Endothelial cell of umbilical vein (primary cell): Measurements from ENCODE around the gene PDIA4. TPM values are rescaled to one million over a fixed set of nuclear protein-coding genes. Genes with fewer than 3 reads are reported as not detected.

Source experiments
- BruUV-seq: library from RNA; stranded (reverse); fragments of 400-500 nt; replicated peaks from 2 replicates; lab custom pipeline; 2021; lab: Mats Ljungman, UMichigan
- CTCF ChIA-PET: fragments of 300-600, 350-600 bp; sonication (Branson Sonifier 250); formaldehyde crosslinking; loops from one replicate; lab custom pipeline; 2021; ENCODE audit warnings: antibody characterized with exemption, inconsistent platforms; lab: Charles Lee
- POLR2A ChIA-PET: fragments of 300-600, 350-600 bp; sonication (Branson Sonifier 250); formaldehyde crosslinking; loops from one replicate; lab custom pipeline; 2021; ENCODE audit warnings: antibody characterized with exemption, inconsistent platforms; lab: Charles Lee
- DNase-seq: peaks from one replicate; pipeline ENCODE4 v3.0.0-alpha.2; 2011; ENCODE audit warnings: low read depth, low spot score
- FAIRE-seq: peaks from 2 replicates; lab custom pipeline; 2011; peaks lifted over from hg19 to GRCh38; lab: Jason Lieb, UNC
- H2AFZ ChIP-seq: 2 replicates; pipeline ENCODE4 v1.6.0; 2012; ENCODE audit warnings: low read depth, low read length, control low read depth, inconsistent platforms
- H3K27ac ChIP-seq: 2 replicates; pipeline ENCODE4 v1.5.1; 2011; ENCODE audit warnings: low read depth, mild to moderate bottlenecking, control low read depth, low read length, moderate library complexity; ENCODE audit not compliant: insufficient read depth
- H3K27me3 ChIP-seq, 2 experiments: 2 replicates each; pipeline versions ENCODE4 v1.6.0 to v1.6.1; 2011; ENCODE audit warnings: low read length in 2 of 2, mixed read lengths in 1 of 2; ENCODE audit not compliant: control insufficient read depth in 2 of 2, insufficient read depth in 2 of 2
- H3K36me3 ChIP-seq, 2 experiments: 2 replicates in 1 of 2; 3 replicates in 1 of 2; pipeline ENCODE4 v1.5.1; 2011; ENCODE audit warnings: low read length in 2 of 2, mild to moderate bottlenecking in 1 of 2, moderate library complexity in 1 of 2; ENCODE audit not compliant: control insufficient read depth in 2 of 2, insufficient read depth in 2 of 2; ENCODE audit errors: extremely low read depth in 1 of 2
- H3K4me1 ChIP-seq: 3 replicates; pipeline ENCODE4 v1.5.1; 2011; ENCODE audit warnings: mild to moderate bottlenecking, low read length; ENCODE audit not compliant: control insufficient read depth, insufficient read depth; ENCODE audit errors: extremely low read depth
- H3K4me2 ChIP-seq: 2 replicates; pipeline ENCODE4 v1.6.1; 2011; ENCODE audit warnings: low read length, control low read depth, mixed read lengths; ENCODE audit not compliant: insufficient read depth
- H3K4me3 ChIP-seq, 3 experiments: fragments of 200-600 bp in 1 of 3; sonication (generic), shearing (Covaris generic) in 1 of 3; replicated peaks in 1 of 3; 2 replicates each; pipeline ENCODE4 v1.5.1; 2011 to 2016; ENCODE audit warnings: control low read depth in 3 of 3, low read length in 3 of 3, mild to moderate bottlenecking in 2 of 3, inconsistent platforms in 1 of 3, low read depth in 1 of 3, moderate library complexity in 1 of 3; ENCODE audit not compliant: insufficient read depth in 1 of 3
- H3K79me2 ChIP-seq: 2 replicates; pipeline ENCODE4 v1.6.0; 2012; ENCODE audit warnings: low read length, inconsistent platforms; ENCODE audit not compliant: control insufficient read depth, insufficient read depth
- H3K9ac ChIP-seq: replicated peaks from 2 replicates; pipeline ENCODE3; 2011; ENCODE audit warnings: low read length, control low read depth; ENCODE audit not compliant: insufficient read depth; ENCODE audit errors: extremely low read depth
- H3K9me1 ChIP-seq: replicated peaks from 3 replicates; pipeline ENCODE4 v1.6.0; 2011; ENCODE audit warnings: mild to moderate bottlenecking, low read length; ENCODE audit not compliant: control insufficient read depth, insufficient read depth; ENCODE audit errors: extremely low read depth
- H3K9me3 ChIP-seq: replicated peaks from 2 replicates; pipeline ENCODE4 v1.5.1; 2012; ENCODE audit warnings: low read length, inconsistent platforms; ENCODE audit not compliant: control insufficient read depth, insufficient read depth
- H4K20me1 ChIP-seq: replicated peaks from 2 replicates; pipeline ENCODE3; 2011; ENCODE audit warnings: mild to moderate bottlenecking, low read length; ENCODE audit not compliant: control insufficient read depth, insufficient read depth; ENCODE audit errors: extremely low read depth
- CTCF ChIP-seq, 2 donors: IDR thresholded peaks; 1 replicate in 1 of 2; 2 replicates in 1 of 2; pipeline ENCODE4 v1.5.1; 2011; ENCODE audit warnings: low read length in 2 of 2, mild to moderate bottlenecking in 2 of 2, moderate library complexity in 2 of 2, control low read depth in 1 of 2, inconsistent platforms in 1 of 2, low read depth in 1 of 2; ENCODE audit not compliant: insufficient read depth in 1 of 2; ENCODE audit errors: extremely low read depth in 1 of 2
- EZH2 ChIP-seq: IDR thresholded peaks from 2 replicates; pipeline ENCODE4 v1.6.1; 2012; ENCODE audit warnings: borderline replicate concordance, low read depth, mild to moderate bottlenecking, moderate library complexity, low read length, inconsistent platforms; ENCODE audit not compliant: severe bottlenecking
- FOS ChIP-seq: IDR thresholded peaks from 2 replicates; pipeline ENCODE4 v1.6.1; 2011; ENCODE audit warnings: mild to moderate bottlenecking, low read length, moderate library complexity, borderline replicate concordance; ENCODE audit not compliant: insufficient read depth
- JUN ChIP-seq: IDR thresholded peaks from 2 replicates; pipeline ENCODE4 v1.6.1; 2011; ENCODE audit warnings: borderline replicate concordance, low read depth; ENCODE audit not compliant: insufficient read length, insufficient read depth
- MYC ChIP-seq: IDR thresholded peaks from one replicate; pipeline ENCODE4 v1.6.1; 2011; ENCODE audit warnings: mild to moderate bottlenecking, low read depth, low read length
- POLR2A ChIP-seq: IDR thresholded peaks from 2 replicates; pipeline ENCODE4 v1.6.1; 2012; ENCODE audit warnings: low read depth, mild to moderate bottlenecking, control low read depth, low read length
- POLR2AphosphoS5 ChIP-seq: IDR thresholded peaks from 2 replicates; pipeline ENCODE4 v1.6.1; 2012; ENCODE audit warnings: low read depth, mild to moderate bottlenecking, control low read depth, low read length, moderate library complexity; ENCODE audit not compliant: insufficient read depth
- dilution Hi-C: fragments of 300-500 bp; cut with MboI; formaldehyde crosslinking; loops from one replicate; pipeline ENCODE4 v1.15.0; 2019; ENCODE audit warnings: low sequenced_read_pairs; ENCODE audit not compliant: extremely low pct_ligation_motif_present
- intact Hi-C: fragments of 100-400 bp; cut with micrococcal nuclease; formaldehyde crosslinking; loops from one replicate; pipeline ENCODE4 v1.10.0; 2022
- polyA plus RNA-seq, 4 experiments: library from polyadenylated mRNA; depleted of rRNA in 3 of 4; stranded (reverse) in 3 of 4; unstranded in 1 of 4; fragments of >200 nt; gene quantifications; 2 replicates each; pipeline versions ENCODE4 v1.2.1 to v1.2.3, GENCODE V29; 2011 to 2012; ENCODE audit warnings: missing spikeins in 1 of 4
- total RNA-seq: library from RNA; stranded (reverse); gene quantifications from 2 replicates; pipeline ENCODE4 v1.2.3, GENCODE V29; 2021

PDIA4 gene
- total and polyA plus RNA-seq, 2 donors (not counting 3 experiments of a cell fraction or from before 2014, with no cell fraction given) = 217 to 308 TPM

GRCh38 chr7:149048805-149049204 is 20.5 kb upstream of the PDIA4 start:
- Histone ChIP-seq H3K4me3 (no peak overlapping the region), H3K79me2 (no peaks in the 10 kb centered on the region), H3K36me3 (no peaks in the 10 kb centered on the region), H3K4me2 (no peak overlapping the region), H2AFZ (no peak overlapping the region), H3K4me1 (no peaks in the 10 kb centered on the region), H3K27ac (no peak overlapping the region), H3K27me3 (peaks cover 0 to 1% of the 10 kb centered on the region in 2 experiments), H3K9ac (no peak overlapping the region), H4K20me1 (no peaks in the 10 kb centered on the region), H3K9me1 (no peaks in the 10 kb centered on the region), H3K9me3 (no peaks in the 10 kb centered on the region)
- POLR2A ChIA-PET = no interaction called here
- BruUV-seq = no TSS peak
- CTCF ChIA-PET = interaction anchor here (0.7 to 2.0 kb wide), 4 partner anchors 11 to 1320 kb away, joined by 3 to 11 read pairs (median 3); no protein-coding TSS in a partner anchor
- FAIRE-seq = no peak
- intact Hi-C loops = no loop called here
- dilution Hi-C loops = no loop called here
- DNase-seq = no peak
- no peak for TF ChIP-seq POLR2A
- no peak for TF ChIP-seq JUN

GRCh38 chr7:149046416-149046815 is 18.1 kb upstream of the PDIA4 start:
- no peaks in the 10 kb centered on the region for H3K9me1 ChIP-seq
- no peaks in the 10 kb centered on the region for H4K20me1 ChIP-seq
- no peak overlapping the region for H3K9ac ChIP-seq
- POLR2A ChIA-PET = no interaction called here
- H3K4me3 ChIP-seq = no peak overlapping the region
- no peaks in the 10 kb centered on the region for H3K79me2 ChIP-seq
- no peak overlapping the region for H3K27ac ChIP-seq
- CTCF ChIA-PET = interaction anchor here (1.9 kb wide), 1 partner anchor 20 kb away, joined by 8 read pairs; no protein-coding TSS in a partner anchor
- no peak overlapping the region for H2AFZ ChIP-seq
- intact Hi-C loops = no loop called here
- FAIRE-seq (no peak), DNase-seq (no peak)
- H3K9me3 ChIP-seq = no peaks in the 10 kb centered on the region
- dilution Hi-C loops = no loop called here
- no TSS peak for BruUV-seq
- peaks cover 0 to 1% of the 10 kb centered on the region in 2 experiments for H3K27me3 ChIP-seq
- no peaks in the 10 kb centered on the region for H3K4me1 ChIP-seq
- no peaks in the 10 kb centered on the region for H3K36me3 ChIP-seq
- TF ChIP-seq FOS (no peak), MYC (no peak), JUN (no peak), CTCF (IDR thresholded peaks at IDR 0.05; ENCODE audit: extremely low read depth in 1 of 2, insufficient read depth in 1 of 2, low read depth in 1 of 2, low read length in 2 of 2) (no peak), POLR2AphosphoS5 (no peak), EZH2 (no peak)
- H3K4me2 ChIP-seq = no peak overlapping the region
